Superior temporal gyrus (tissue), 1 donor: ENCODE results near the gene CARMIL1.

ENCODE experiments used
- DNase-seq: peaks from one replicate; pipeline ENCODE4 v3.0.0-alpha.2; 2016; ENCODE audit errors: extremely low spot score

CARMIL1 gene

DNA sequence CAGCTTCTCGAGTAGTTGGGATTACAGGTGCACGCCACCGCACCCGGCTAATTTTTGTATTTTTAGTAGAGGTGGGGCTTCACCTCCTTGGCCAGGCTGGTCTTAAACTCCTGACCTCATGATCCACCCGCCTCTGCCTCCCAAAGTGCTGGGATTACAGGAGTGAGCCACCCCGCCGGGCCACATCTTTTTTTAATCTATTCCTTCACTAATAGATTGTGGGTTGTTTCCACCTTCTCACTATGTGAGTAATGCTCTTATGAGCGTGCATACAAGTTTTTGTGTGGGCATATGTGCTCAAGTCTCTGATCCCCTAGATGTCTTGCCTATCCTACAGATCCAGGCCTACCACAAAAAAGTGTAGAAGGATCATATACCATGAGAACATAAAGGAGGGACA is 30.7 kb downstream of the CARMIL1 start:
- no peak for DNase-seq

DNA sequence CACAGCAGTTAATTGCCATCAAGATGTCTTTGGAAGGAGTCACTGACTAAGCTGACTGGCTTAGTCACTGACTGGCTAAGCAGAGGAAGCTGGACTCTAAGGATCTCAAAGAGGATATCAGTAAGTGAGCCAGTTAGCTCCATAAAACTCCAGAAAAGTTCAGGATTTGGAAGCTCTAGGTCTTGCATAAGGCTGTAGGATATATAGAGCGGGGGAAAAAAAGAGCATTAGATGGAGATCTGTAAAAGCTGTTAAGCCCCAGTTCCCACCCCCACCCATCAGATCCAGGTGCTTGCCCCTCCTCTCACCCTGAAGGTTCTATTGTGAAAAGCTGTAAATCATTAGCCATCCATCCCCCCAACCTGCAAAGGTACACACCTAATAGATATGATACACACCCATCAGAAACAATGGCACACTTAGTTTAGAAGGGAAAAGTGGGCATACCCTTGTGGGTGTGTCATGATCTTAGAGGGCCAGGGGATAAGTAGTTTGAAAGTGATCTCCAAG is 32.2 kb downstream of the CARMIL1 start:
- DNase-seq: no peak

DNA sequence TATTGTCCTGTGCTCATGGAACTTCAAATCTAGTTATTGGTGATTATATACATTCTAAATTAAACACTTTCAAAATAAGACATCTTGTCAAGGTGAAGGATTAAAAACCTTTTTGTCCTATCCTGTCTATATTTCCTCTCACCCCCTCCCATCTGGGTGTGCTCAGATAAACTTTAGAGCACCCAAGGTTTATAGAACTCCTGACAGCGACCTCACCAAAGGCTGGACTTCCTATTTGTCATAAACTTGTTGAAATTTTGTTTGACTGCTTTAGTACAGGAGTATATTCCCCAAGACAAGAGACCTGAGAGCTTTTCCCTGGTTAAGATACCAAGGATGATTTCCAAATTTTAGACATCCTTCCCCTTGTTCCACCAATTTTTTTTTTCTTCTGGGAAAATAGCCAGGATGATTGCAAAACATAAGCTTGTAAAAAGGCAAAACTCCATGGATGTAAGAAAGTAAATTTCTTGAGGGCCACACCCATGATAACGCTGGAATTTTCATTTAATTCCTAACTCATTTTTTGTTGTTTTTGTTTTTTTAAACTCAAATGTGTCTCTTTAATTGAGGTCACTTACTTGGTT is 33.0 kb downstream of the CARMIL1 start:
- no peak for DNase-seq

DNA sequence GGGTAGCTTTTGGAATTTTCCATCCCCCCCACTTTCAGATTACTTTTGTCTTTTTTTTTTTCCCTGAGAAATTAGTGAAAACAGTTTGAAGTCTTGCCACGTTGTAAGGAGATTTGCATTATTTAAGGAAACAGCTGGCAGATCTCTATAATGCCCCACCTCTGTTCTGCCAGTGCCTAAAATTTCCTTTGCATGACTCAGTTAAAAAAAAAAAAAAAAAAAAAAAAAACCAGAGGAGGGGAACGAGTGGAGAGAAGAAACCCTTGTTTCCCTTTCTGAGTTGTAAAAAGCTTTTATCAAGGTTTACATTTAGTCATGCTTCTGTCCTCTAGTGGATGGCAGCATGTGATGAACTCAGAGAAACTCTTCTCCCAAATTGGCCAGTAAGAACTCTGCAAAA is 33.5 kb downstream of the CARMIL1 start:
- no peak for DNase-seq

DNA sequence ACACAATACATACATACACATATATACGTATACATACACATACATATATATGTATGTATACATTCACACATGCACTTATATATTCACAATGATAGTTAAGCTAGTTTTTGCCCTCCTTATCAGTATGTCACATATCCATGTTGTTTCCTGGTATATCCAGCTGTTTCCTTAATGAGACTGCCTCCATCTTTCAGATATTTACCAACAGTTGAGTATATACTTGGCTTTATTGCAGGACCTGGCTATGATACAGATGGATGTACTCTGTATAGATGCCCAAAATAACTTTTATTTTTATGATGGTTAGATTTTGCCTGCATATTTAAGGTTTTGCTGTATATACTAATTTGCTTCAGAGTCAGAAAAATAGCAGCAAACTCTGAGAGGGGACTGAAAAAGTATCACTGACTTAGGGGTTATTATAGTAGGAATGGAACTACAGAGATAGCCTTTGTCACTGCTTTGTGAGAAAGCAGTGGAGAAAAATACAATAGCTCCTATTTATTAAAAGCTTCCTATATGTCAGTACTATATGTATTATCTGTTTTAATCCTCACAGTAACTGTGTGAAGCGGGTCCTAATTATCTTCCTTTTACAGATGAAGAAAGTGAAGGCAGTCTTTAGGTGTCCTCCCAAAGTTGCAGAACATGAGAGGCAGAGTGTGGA is 35.5 kb downstream of the CARMIL1 start:
- DNase-seq: no peak

DNA sequence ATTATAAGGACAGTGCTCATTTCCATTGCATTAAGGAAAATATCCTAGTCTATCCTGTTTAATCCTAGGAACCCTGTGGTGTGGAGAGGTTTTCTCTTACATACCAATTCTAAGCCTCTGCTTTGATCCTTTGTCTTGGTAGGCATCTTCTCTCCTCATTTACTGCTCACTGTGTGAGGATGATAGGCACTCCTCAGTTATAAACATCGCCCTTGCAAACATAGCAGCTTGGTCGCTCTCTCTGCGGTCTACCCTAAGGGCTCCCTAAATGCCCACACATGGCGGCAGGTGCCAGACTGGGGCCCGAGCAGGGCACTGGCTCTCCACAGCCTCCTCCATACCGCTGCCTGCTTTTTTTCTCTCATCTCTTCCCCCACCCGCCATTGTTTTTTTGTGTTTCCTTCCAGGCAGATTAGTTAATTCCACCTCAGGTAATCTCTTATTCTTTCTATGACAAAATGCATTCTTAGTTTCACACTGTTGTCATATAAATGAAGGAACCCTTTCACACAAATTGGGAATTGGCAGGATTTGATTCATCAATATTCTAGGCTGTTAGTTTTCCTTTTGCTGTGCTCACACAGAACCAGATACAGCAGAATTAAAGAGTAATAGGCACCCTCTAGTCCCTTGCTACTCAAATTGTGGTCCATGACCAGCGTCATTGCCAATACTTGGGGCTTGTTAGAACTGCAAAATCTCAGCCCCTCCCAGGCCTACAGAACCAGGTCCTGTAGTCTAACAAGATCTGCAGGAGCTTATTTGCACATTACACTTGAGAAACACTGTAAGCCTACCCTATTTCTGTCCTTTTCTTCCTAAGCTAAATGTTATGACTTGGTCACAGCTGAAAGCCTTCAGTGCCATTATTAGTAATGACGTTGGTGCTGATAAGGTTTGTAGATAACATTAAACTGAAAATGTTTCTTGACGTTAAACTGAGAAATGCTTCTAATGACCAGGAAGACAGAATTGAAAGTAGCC is 36.3 kb downstream of the CARMIL1 start:
- DNase-seq: no peak

DNA sequence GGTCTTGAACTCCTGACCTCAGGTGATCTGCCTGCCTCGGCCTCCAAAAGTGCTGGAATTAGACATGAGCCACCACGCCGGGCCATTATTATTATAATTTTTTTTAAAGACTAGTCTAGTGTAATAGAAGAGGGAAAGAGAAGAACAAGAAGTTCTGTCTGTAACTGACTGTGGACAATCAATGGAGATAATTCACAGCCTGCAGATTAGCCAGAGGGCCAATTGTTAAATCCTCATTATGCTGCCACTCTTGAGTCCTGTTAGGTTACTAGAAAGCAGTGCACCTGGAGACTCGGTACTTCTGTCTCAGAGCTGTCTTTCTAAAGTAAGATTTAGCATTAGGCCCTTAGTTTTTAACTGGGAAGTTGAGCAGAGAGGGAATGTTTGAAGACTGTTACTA is 37.5 kb downstream of the CARMIL1 start:
- DNase-seq: no peak

DNA sequence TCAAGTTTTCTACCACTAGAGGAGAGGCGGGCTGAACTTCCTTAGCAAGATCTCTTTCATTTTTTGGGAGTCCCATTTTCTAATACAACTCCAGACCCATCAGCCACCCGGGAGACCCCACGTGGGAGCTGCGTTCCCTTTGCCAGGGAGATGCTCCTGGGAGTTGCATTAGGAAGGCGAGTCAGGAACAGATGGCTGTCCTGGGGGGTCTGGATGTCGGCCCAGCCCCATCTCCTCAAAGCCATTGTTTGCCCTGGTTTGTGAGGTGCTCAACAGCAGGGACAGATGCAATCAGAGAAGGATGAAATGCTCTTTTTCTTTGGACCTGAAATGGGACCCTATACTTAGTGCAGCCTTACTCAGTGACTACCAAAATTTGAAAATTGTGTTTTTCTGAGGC is 39.4 kb downstream of the CARMIL1 start:
- DNase-seq: no peak

DNA sequence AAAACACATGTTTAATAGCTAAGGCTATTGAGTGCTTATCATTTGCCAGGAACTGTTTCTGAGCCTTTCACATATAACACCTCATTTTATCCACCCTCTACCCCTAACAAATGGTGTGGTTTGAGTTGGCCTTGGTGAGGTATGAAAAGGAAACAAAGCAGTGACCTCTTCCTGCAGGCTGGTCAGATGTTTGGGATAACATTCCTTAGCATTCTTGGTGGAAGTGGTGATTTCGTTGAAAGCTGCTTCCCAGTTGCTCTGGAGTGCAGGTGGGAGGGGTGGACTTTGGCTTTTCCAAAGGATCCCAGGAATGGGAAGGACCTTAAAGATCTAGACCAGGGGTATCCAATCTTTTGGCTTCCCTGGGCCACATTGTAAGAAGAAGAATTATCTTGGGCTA is 41.3 kb downstream of the CARMIL1 start:
- DNase-seq: no peak

DNA sequence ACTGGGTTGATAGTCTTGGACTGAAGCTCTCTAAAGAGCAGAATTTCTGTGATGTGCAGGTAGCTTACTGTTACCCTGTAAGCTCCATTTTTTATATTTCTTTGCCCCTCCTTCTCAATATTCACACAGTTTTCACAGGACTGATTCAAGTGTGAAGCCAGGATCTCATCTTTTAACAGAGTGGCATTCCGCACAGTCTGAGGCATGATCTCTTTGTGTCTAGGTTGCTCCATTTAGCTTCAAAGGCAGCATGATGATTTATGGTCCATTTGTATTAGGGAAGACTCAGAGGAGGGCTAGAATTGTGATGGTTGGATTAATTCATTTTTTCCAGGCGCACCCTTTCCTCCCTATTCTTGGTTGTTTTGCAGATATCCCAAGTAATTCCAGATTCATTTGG is 43.5 kb downstream of the CARMIL1 start:
- no peak for DNase-seq

DNA sequence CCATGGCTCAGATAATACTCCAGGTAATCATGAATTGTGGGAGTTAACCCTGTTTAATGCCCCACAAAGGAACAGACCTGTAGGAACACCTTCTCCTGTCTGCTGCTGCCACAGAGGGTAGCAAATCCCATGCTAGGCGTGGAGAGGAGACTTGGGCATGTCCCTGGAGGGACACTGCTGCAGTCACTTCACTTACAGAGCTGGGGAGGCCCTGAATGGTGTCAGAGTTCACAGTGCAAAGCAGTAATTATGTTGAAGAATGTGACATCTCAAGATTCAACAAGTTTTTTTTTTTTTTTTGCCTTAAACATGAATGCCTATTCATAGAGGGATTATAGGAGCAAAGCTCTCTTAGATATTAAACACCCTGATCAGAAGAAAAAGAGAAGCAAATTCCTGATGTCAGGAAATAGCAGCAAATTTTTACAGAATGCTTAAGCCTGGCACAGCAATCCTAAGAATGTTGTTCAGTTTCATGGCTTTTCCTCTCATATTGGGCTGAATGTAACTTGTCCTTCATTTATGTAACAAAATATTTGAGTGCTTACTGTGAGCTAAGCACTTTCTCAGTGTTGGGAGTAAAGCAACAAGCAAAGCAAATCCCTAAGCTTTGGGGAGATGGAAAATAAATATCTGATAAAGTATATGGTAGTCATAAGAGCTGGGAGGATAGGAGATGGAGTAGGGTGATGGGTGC is 45.0 kb downstream of the CARMIL1 start:
- no peak for DNase-seq

DNA sequence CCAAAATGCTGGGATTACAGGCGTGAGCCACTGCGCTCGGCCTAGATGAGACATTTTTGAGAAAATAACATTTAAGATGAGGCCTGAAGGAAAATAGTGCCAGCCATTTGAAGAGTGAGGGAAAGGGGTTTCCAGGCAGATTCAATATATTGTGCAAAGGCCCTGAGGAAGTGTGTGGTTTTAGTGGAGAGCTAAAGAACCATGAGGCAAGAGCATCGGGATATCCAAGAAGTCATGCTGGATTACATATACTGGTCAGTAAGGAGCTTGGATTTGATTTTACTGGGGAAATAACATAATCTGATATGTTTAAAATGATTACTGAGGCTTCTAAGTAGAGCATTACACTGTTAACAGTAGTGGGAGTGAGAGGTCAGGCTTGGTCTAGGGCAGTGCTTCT is 47.0 kb downstream of the CARMIL1 start:
- no peak for DNase-seq

DNA sequence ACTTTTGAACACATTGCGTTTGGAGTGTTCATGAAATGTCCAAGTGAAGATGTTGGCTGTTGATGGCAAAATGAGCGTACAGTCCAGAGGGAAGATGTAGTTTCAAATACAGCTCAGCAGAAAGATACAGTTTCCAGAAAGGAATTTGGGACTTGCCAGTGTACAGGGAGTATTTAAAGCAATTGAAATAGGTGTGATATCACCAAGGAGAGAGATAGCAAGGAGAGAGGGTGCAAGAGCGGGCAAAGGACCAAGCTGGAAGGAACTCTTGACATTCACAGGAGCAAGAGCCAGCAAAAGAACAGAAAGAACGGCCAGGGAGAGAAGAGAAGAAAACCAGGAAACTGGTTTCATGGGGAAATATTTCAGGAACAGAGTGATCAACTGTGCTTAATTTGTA is 47.8 kb downstream of the CARMIL1 start:
- no peak for DNase-seq

DNA sequence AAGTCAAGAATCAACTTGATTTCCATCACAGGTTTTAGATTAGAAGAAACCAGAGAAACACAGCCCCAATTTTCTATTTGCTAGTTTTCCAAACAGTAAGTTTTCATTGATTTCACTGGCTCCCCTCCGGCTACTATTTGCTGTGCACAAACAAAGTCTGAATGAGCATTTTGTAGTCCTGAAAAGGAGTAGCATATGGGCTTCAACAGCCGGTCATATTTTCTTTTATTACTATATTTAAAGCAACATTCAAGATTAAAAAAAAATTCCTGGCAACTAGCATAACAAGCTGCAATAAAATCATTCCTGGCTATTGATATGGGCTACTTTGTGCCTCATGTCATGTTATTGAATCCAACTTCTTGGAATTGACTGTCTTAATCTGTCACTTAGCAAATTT is 48.3 kb downstream of the CARMIL1 start:
- no peak for DNase-seq

DNA sequence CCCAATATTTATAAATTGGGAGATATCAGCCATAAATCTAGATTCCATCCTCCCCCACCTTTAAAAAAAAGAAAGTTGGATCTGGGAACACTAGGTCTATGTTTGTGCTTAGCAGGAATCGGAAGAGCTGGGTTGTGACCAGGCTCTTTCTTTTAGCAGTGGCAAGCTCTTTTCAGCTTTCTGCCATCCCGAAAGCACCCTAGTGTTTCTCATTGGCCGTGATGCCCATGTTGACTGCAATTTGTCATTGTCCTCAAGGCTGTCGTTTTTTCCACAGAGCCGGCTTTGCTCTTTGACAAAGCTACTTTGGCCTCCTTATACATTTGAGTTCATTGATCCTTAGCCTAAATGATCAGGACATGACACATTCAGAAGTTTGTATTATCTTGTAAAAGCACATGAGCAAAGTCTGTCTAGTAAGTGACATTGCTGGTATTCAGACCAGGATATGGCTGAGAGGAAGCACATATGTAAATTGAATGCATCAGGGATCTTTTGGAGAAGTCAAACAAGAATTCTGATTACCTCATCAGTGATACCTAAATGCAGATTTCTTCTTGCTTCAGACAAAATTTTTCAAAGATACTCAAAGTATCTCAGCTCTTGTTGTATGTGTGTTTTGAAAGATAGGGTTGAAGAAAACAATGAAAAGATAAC is 50.1 kb downstream of the CARMIL1 start:
- no peak for DNase-seq

DNA sequence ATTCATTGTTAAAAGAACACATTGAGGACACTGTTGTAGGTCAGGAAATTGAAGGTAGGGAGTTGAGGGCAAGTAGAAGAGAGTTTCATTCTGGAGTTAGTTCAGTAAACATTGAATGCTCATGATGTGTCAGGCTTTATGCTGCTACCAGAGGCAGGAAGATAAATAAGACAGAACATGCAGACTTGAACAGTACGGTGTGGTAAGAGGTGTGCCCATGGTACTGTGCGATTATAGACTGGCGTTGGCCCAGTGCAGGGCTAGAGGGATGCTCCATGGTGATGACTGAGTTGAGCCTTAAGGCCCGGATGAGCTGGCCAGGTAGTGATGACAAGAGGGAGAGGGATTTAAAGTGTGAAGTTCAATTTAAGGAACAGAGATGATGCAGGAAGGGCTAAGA is 50.8 kb downstream of the CARMIL1 start:
- DNase-seq: no peak

DNA sequence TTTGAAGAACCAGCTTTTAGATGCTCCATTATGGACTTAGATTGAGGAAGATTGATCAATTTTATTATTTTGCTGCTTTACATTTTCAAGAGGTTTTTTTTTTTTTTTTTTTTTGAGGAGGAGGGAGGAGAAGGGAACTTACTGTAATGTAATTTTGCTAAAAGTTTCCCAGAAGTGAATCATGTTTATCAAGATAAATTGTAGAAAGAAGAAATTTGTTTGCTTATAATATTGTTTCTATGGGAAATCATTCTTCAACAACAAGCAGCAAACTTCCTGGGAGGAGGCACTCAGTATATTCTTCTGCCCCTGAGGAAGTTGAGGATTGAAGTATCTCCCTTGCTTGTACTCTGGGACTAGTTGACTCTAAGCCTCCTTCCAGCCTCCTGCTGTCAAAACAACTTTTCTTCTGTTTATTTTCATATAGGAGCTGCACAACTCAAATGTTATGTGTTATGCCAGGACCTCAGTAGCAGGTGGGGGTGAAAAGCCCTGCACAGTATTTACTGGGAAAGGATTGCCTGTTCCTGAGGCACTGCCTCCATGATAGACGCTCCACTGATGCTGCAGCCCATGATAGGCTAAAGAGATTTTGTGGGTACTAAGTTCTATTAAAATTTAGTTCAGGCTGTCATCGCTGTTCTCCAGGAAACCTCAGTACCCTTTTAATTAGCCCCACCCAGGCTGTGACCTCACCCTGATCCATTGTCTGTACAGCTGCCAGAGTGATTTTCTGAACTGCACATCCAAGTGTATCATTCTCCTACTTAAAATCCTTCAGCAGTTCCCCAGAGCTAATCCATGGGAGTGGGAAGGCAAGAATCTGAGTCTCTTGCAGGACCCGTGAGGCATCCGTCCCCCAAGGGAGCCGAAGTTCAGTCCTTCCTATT is 51.9 kb downstream of the CARMIL1 start:
- no peak for DNase-seq

DNA sequence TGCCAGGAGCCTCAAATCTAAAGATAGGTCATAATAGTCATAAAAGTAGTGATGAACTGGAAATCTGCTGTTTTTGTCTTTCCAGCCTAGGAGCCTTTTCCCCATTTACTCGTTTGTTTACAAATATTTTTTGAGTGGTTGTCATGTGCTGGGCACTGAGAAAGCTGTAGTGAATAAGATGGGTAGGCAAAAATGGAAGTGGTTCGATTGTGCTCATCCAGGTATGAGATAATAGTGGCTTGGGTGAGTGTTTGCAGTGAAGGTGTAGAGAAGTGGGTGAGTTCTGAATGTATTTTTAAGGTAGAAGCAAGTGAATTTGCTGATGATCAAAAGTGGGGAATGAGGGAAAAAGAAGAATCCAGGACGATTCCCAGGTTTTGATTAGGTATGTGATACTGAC is 53.0 kb downstream of the CARMIL1 start:
- DNase-seq: no peak

DNA sequence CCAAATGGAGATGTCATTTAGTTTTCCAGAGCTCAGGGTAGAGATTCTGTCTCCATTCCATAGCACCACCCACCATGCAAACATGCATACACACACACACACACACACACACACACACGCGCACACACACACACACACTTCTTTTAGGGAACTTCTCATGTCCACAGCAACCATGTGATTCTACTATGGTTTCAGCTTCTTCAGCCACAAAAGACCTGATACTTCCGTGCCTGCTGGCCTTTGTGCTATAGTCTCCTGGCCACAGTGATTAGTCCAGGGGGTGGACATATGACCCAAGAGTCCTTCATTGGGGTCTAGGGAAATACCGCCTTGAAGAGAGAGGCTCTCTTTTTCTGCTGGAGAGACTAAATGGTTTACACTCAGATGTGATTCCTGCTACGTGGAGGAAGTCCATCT is 53.5 kb downstream of the CARMIL1 start:
- no peak for DNase-seq

DNA sequence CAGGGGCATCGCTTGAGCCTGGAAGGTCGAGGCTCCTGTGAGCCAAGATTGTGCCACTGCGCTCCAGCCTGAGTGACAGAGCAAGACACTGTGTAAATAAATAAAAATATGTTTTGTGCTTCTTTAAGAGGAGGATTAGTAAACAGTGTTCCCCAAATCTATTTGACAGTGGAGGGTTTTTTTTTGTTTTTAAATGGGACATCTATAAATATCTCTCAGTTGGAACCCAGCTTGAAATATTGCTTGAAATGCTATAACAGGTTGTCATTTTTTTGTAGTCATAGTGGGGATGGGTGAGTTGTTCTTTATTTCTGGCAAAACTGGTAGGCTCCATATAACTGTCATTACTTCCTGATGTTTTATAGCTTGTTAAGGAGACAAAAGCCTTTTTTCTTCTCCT is 54.3 kb downstream of the CARMIL1 start:
- no peak for DNase-seq
